ENCODE data around the gene KRT6C.

KRT6C gene

DNA sequence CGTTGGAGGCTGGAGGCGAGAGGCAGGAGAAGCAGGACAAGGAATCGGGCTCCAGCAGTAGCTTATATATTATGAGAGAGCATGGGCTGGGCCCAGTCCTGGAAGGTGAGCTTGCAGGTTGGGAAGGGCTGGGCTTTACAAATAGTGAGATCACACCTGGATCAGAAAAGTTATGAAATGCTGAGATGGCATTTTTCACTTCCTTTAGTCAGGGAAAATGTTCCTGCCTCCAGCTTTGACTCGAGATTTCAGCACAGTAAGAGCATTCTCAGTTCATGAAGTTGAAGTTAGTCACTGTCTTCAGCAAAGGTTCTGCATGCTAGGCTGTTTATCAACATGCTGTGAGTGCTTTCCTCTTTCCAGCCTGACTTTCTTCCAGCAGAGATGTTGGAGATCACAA lies at the start of gene KRT6C:
Gene KRT6C (minus strand): TSS at position 38 of the 400 bp plus-strand sequence. CDS start 68 bp downstream, outside the sequence.
- Histone ChIP-seq H2AFZ (peak within 1 kb of the TSS; percentile 28), H3K9ac (no peak within 1 kb of the TSS), H3K9me3 (ENCODE audit: control insufficient read depth, low read length) (no peaks in the 10 kb centered on the region), H3K36me3 (ENCODE audit: control insufficient read depth, insufficient read depth, low read length) (no peaks in the 10 kb centered on the region), H3K27me3 (ENCODE audit: control insufficient read depth, insufficient read depth, low read length) (no peaks in the 10 kb centered on the region), H3K4me1 (no peaks in the 10 kb centered on the region), H3K4me3 (ENCODE audit: low read depth, low read length) (no peak within 1 kb of the TSS), H3K4me2 (ENCODE audit: low read length) (no peak within 1 kb of the TSS), H3K79me2 (no peaks in the 10 kb centered on the region), H3K27ac (no peak within 1 kb of the TSS)
- TF ChIP-seq, protein P1, sequence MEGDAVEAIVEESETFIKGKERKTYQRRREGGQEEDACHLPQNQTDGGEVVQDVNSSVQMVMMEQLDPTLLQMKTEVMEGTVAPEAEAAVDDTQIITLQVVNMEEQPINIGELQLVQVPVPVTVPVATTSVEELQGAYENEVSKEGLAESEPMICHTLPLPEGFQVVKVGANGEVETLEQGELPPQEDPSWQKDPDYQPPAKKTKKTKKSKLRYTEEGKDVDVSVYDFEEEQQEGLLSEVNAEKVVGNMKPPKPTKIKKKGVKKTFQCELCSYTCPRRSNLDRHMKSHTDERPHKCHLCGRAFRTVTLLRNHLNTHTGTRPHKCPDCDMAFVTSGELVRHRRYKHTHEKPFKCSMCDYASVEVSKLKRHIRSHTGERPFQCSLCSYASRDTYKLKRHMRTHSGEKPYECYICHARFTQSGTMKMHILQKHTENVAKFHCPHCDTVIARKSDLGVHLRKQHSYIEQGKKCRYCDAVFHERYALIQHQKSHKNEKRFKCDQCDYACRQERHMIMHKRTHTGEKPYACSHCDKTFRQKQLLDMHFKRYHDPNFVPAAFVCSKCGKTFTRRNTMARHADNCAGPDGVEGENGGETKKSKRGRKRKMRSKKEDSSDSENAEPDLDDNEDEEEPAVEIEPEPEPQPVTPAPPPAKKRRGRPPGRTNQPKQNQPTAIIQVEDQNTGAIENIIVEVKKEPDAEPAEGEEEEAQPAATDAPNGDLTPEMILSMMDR (IDR thresholded peaks at IDR 0.05) = no peak

DNA sequence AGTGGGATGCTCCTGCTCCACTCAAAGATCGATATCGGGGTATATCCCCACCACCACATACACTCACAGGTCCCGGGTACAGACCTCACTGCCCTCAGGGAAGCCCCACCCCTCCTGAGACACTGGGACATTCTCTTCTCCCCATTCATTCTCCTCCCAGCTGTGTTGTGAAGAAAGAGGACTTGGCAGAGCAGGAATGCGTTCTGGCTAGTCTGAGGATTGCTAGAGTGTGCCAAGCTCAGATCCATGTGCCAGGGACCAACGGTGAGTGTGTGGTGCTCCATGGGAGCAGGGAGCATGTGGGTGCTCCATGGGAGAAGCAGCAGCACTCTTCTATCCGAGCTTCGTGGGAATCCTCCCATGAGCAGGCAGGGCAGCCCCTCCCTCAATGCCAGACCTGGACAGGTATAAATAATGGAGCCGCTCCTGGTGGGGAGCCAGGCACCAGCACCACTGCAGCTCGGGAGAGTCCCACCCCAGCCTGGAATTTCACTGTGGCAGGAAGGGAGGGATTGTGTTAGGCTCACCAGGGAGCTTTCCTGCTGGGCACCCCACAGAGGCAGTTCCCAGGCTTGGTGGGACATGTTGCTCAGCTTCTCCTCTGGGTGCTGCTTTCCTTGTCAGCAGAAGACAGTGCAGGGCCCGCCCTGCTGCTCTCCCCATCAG lies 48.9 kb upstream of the KRT6C start:
- TF ChIP-seq, protein P1 (IDR thresholded peaks at IDR 0.05) = no peak
- H3K4me1 ChIP-seq = no peaks in the 10 kb centered on the region
- H3K27ac ChIP-seq = no peak overlapping the region
- no peak overlapping the region for H3K9ac ChIP-seq
- no peaks in the 10 kb centered on the region for H3K36me3 ChIP-seq (ENCODE audit: control insufficient read depth, insufficient read depth, low read length)
- H3K9me3 ChIP-seq (ENCODE audit: control insufficient read depth, low read length) = no peaks in the 10 kb centered on the region
- no peaks in the 10 kb centered on the region for H3K79me2 ChIP-seq
- no peaks in the 10 kb centered on the region for H3K27me3 ChIP-seq (ENCODE audit: control insufficient read depth, insufficient read depth, low read length)
- H3K4me3 ChIP-seq (ENCODE audit: low read depth, low read length) = no peak overlapping the region
- no peak overlapping the region for H2AFZ ChIP-seq
- no peak overlapping the region for H3K4me2 ChIP-seq (ENCODE audit: low read length)

DNA sequence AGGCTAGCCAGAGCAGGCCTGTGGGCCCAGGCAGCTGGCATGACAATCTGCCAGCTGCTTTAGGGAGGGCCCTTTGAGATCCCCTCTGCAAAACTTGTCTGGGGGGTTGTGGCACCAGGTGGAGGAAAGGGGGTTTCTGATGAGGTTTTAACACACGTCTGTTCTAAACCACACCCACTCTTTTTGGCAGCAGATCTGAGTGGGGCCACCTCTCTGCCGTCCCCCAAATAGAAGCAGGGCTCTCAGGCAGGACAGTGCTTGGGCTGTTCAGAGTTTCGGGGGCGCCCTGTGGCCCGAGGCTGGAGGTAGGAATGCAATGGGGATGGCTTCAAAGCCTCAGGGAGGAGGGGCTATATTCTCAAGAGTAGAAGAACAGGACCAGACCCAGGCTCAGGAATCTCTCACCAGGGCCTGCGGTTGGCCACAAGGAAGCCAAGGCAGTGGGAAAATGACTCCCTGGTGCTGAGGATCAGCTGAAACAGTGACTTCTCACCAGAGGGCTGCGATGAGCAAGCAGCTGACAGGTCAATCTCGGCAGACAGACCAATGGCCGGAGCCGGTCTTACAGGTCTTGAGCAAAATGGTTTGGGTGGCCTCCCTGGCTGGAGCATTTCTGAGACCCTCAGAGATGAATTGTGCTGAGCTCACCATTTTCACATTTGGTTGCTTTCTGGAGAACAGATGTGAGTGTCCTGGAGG lies 48.1 kb upstream of the KRT6C start:
- H2AFZ ChIP-seq = no peak overlapping the region
- no peaks in the 10 kb centered on the region for H3K9me3 ChIP-seq (ENCODE audit: control insufficient read depth, low read length)
- H3K4me2 ChIP-seq (ENCODE audit: low read length) = no peak overlapping the region
- no peaks in the 10 kb centered on the region for H3K4me1 ChIP-seq
- no peak overlapping the region for H3K27ac ChIP-seq
- H3K4me3 ChIP-seq (ENCODE audit: low read depth, low read length) = no peak overlapping the region
- H3K27me3 ChIP-seq (ENCODE audit: control insufficient read depth, insufficient read depth, low read length) = no peaks in the 10 kb centered on the region
- no peaks in the 10 kb centered on the region for H3K36me3 ChIP-seq (ENCODE audit: control insufficient read depth, insufficient read depth, low read length)
- TF ChIP-seq, protein P1 (IDR thresholded peaks at IDR 0.05) = no peak
- no peaks in the 10 kb centered on the region for H3K79me2 ChIP-seq
- no peak overlapping the region for H3K9ac ChIP-seq

DNA sequence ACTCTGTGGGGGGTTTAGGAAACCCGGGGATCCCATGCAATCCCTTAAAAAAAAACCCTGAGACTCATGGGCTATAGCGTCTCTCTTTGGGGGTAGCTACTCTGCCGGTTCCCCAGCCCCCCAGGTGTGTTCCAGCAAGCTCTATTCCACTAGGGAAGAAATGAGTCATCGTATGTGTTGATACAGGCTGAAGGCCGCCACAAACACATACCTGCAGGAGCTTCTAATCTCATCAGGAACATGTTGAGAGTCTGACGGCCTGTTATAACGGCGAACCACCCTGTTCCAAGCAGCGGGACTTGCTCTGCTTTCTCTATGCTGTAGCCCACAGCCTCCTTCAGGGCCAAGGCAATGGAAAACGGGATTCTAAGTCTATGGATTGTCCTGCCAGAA lies 47.6 kb upstream of the KRT6C start:
- Histone ChIP-seq H3K4me3 (ENCODE audit: low read depth, low read length) (no peak overlapping the region), H3K27ac (no peak overlapping the region), H3K4me1 (no peaks in the 10 kb centered on the region), H2AFZ (no peak overlapping the region), H3K36me3 (ENCODE audit: control insufficient read depth, insufficient read depth, low read length) (no peaks in the 10 kb centered on the region), H3K9ac (no peak overlapping the region), H3K9me3 (ENCODE audit: control insufficient read depth, low read length) (no peaks in the 10 kb centered on the region), H3K27me3 (ENCODE audit: control insufficient read depth, insufficient read depth, low read length) (no peaks in the 10 kb centered on the region), H3K4me2 (ENCODE audit: low read length) (no peak overlapping the region), H3K79me2 (no peaks in the 10 kb centered on the region)
- TF ChIP-seq, protein P1 (IDR thresholded peaks at IDR 0.05) = no peak
